Measurements from ENCODE around the gene BRIP1. TPM values are rescaled to one million over a fixed set of nuclear protein-coding genes. Genes with fewer than 3 reads are reported as not detected.

The BRIP1 gene
- total and polyA plus RNA-seq, 9 of the 15 experiments (the other 6 are each of a cell fraction or from before 2014, with no cell fraction given): 2.4 to 17.5 (median 11.2) TPM

- no peak overlapping the region for H3K9ac ChIP-seq (ENCODE audit: insufficient read depth in 1 of 2, low read depth in 2 of 2, low read length in 2 of 2)
- WGBS (ENCODE audit: insufficient coverage, low coverage, missing lambda C conversion rate): 98% methylated on average over 7 of the region's 7 CpGs
- ChIA-PET POLR2A (no interaction called here), CTCF (ENCODE audit: low intra/inter-chr PET ratio) (no interaction called here)
- H3K27me3 ChIP-seq (ENCODE audit: control insufficient read depth in 2 of 2, insufficient read depth in 2 of 2, low read length in 2 of 2): no peaks in the 10 kb centered on the region
- intact Hi-C loops (cut with micrococcal nuclease) (no loop called here), in situ Hi-C loops (cut with MboI) (no loop called here)
- H4K20me1 ChIP-seq (replicated peaks; ENCODE audit: control insufficient read depth, insufficient read depth, low read length): no peaks in the 10 kb centered on the region
- no peaks in the 10 kb centered on the region for H3K4me1 ChIP-seq (replicated peaks in 1 of 2; ENCODE audit: control insufficient read depth in 2 of 2, insufficient read depth in 2 of 2, low read length in 2 of 2)
- peaks cover 65% of the 10 kb centered on the region for H3K36me3 ChIP-seq (ENCODE audit: control insufficient read depth, insufficient read depth, low read length)
- H3K4me3 ChIP-seq: no peak overlapping the region
- no peaks in the 10 kb centered on the region for H3K79me2 ChIP-seq (ENCODE audit: control insufficient read depth, insufficient read depth, low read length)
- ATAC-seq: no peak
- no peak overlapping the region for H3K4me2 ChIP-seq (ENCODE audit: insufficient read depth, low read length)
- no peak for FAIRE-seq
- H3K9me1 ChIP-seq (ENCODE audit: control insufficient read depth, insufficient read depth, low read length): no peaks in the 10 kb centered on the region
- no peak for TF ChIP-seq ZNF75A (CRISPR knock-in tag; IDR thresholded peaks at IDR 0.05)
- TF ChIP-seq, protein P1, sequence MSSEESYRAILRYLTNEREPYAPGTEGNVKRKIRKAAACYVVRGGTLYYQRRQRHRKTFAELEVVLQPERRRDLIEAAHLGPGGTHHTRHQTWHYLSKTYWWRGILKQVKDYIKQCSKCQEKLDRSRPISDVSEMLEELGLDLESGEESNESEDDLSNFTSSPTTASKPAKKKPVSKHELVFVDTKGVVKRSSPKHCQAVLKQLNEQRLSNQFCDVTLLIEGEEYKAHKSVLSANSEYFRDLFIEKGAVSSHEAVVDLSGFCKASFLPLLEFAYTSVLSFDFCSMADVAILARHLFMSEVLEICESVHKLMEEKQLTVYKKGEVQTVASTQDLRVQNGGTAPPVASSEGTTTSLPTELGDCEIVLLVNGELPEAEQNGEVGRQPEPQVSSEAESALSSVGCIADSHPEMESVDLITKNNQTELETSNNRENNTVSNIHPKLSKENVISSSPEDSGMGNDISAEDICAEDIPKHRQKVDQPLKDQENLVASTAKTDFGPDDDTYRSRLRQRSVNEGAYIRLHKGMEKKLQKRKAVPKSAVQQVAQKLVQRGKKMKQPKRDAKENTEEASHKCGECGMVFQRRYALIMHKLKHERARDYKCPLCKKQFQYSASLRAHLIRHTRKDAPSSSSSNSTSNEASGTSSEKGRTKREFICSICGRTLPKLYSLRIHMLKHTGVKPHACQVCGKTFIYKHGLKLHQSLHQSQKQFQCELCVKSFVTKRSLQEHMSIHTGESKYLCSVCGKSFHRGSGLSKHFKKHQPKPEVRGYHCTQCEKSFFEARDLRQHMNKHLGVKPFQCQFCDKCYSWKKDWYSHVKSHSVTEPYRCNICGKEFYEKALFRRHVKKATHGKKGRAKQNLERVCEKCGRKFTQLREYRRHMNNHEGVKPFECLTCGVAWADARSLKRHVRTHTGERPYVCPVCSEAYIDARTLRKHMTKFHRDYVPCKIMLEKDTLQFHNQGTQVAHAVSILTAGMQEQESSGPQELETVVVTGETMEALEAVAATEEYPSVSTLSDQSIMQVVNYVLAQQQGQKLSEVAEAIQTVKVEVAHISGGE (CRISPR knock-in tag; IDR thresholded peaks at IDR 0.05): peak in 1 of 3 experiments; percentile 91; a peak in 2 of 6 replicates
- H3K9me3 ChIP-seq (replicated peaks; ENCODE audit: control insufficient read depth, insufficient read depth, low read depth, low read length): no peaks in the 10 kb centered on the region
- BruUV-seq (replicated peaks): no TSS peak
- no peak overlapping the region for H3K27ac ChIP-seq (ENCODE audit: extremely low read depth, low read depth, low read length)
- H2AFZ ChIP-seq (ENCODE audit: low read depth, low read length): no peak overlapping the region
- no peak for DNase-seq (ENCODE audit: extremely low read depth in 1 of 4, low spot score in 3 of 4)
Measured at GRCh38 chr17:61908292-61909037, 45.1 kb upstream of the BRIP1 start.
